AG09309 (cell line): ENCODE data around the gene TAPT1.

Experiments
- DNase-seq: peaks from one replicate; pipeline ENCODE4 v3.0.0-alpha.2; 2010; ENCODE audit warnings: low read depth
- H3K4me3 ChIP-seq: 2 replicates; pipeline ENCODE4 v1.5.1; 2011; ENCODE audit warnings: mild to moderate bottlenecking, low read depth, low read length, moderate library complexity; ENCODE audit not compliant: control insufficient read depth
- TF ChIP-seq, protein P1 (sequence below): IDR thresholded peaks from 2 replicates; pipeline ENCODE4 v1.5.1; 2011; ENCODE audit warnings: mild to moderate bottlenecking, low read depth, low read length, inconsistent platforms; ENCODE audit not compliant: insufficient read depth, control insufficient read depth; ENCODE audit errors: missing control alignments

Gene TAPT1

DNA sequence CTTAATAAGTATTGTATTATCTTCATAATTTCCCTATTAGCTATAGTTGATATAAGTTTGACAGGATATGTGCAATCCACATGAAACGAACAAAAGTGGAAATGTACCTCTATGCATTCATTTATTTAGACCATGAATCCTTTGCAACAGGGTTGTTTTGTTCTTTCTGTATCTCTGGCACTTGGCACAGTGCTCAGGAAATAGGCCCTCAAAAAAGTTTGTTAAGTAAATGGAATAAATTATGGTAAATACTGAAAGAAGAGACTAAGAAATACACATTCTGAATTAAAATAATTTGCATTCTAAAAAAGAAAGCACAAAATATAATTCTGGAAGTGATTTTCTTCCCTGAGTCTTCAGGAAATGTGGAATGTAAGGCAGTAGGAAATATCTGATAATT lies 39.3 kb downstream of the TAPT1 start:
- TF ChIP-seq, protein P1, sequence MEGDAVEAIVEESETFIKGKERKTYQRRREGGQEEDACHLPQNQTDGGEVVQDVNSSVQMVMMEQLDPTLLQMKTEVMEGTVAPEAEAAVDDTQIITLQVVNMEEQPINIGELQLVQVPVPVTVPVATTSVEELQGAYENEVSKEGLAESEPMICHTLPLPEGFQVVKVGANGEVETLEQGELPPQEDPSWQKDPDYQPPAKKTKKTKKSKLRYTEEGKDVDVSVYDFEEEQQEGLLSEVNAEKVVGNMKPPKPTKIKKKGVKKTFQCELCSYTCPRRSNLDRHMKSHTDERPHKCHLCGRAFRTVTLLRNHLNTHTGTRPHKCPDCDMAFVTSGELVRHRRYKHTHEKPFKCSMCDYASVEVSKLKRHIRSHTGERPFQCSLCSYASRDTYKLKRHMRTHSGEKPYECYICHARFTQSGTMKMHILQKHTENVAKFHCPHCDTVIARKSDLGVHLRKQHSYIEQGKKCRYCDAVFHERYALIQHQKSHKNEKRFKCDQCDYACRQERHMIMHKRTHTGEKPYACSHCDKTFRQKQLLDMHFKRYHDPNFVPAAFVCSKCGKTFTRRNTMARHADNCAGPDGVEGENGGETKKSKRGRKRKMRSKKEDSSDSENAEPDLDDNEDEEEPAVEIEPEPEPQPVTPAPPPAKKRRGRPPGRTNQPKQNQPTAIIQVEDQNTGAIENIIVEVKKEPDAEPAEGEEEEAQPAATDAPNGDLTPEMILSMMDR, result no peak
- DNase-seq, result no peak
- no peak overlapping the region for H3K4me3 ChIP-seq

DNA sequence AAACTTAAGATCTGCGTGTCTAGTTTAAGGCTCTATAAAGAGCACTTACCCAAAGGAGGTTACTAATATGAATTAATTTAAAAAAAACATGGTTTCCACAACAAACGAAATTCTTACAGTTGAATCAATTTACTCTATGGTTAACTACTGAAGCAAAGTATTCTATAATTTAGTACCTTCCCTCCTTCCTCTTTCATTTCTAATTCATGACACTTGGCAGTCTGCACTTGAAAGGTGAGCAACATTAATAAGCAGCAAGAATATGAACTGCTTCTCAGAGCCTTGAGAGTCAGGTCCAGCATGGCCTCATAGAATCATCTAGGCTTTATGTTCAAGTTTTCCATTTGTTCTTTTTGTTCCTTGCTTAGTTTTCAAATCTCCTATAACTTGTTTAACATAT lies 42.7 kb downstream of the TAPT1 start:
- TF ChIP-seq, protein P1, result no peak
- no peak overlapping the region for H3K4me3 ChIP-seq
- no peak for DNase-seq

DNA sequence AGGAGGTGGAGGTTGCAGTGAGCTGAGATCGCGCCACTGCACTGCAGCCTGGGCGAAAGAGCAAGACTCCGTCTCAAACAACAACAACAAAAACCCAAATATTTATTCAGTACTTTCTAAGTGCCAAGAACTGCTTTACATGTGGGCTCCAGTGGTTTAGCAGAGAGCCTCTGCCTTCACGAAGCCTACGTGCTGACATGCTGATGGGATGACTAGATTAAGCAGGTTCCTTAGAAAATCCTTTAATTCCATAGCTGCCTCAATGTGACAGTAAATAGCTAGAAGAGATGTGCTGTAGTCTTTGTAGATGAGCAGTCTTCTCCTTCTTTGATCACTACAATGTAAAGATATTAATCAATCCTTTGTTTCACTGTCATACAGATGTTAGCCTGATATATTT lies 49.6 kb downstream of the TAPT1 start:
- H3K4me3 ChIP-seq, result no peak overlapping the region
- no peak for DNase-seq
- TF ChIP-seq, protein P1, result no peak

DNA sequence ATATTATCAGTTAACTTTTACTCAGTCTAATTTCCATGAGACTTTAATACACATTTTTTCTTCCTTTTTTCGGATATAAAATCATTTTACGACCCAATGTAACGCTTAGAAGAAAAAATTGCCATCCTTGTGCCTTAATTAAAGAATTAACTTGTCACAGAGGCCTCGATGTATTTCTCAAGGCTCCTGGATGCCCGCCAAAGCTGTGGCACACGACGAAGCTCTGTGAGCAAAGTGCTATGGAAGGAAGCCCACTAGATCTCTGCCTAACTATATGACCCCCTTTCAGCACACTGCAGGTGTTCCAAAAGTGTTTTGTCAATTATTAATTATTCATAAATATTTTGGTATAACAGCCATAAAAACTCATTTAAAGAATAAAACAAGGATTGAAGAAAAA lies 54.4 kb downstream of the TAPT1 start:
- TF ChIP-seq, protein P1, result no peak
- H3K4me3 ChIP-seq, result no peak overlapping the region
- DNase-seq, result no peak

DNA sequence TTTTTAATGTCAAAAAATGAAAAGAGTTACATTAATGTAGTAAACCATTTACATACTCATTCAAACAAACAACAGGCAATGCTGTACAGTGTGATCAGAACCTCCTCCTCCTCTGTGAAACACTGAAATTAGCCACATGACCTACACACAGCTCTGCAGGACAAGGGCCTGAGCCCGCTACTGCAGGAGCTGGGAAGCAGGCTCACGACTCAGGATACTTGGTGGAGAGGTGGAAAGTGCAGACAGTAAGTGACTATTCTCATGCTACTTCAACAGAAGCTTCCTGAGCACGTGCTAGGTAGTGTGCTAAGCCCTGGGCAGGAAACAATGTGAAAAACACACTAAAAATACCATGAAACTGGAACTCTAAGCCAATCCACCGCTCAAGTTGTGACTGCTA lies 56.8 kb downstream of the TAPT1 start:
- TF ChIP-seq, protein P1, result no peak
- no peak overlapping the region for H3K4me3 ChIP-seq
- no peak for DNase-seq

DNA sequence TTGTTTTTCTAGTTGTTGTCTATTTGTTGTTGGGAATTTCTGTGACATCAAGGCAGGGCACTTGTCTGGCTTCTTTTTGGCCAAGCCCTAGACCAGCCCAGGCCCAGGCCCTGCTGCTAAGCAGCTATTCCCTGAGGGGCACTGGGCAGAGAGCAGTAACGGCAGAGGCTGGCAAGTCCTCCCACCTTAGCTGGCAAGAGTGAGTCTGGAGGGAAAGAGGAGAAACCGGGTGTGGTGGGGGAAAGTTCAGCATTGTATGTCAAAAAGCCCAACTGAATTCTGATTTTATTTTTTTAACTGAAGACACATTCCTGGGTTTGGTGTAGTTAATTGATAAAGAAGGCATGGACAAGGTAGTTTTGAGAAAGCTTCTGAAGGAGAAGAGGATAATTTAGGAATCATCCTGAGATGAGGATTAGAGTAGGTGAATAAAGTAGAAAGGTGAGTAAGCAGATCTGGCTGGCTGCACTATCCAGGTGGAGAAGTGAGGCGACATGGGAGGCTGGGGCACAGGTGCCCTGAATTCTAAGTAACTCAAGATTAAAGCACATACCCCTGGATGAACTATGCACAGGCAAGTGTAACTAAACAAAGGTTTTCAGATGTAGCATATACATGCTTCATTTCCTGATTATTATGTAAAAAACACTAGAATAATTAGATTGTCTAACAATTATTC lies 57.4 kb downstream of the TAPT1 start:
- no peak overlapping the region for H3K4me3 ChIP-seq
- TF ChIP-seq, protein P1, result no peak
- DNase-seq, result no peak
